Fibroblast of lung (primary cell): Measurements from ENCODE around the gene PCDHA1. TPM values are rescaled to one million over a fixed set of nuclear protein-coding genes. Genes with fewer than 3 reads are reported as not detected.

Experiments
- DNase-seq, 2 donors: peaks; one replicate each; pipeline versions ENCODE4 v3.0.0 to v3.0.0-alpha.2; 2010; ENCODE audit warnings: low read depth in 2 of 2
- H2AFZ ChIP-seq: 2 replicates; pipeline ENCODE4 v1.5.1; 2012; ENCODE audit warnings: low read length, control low read depth, inconsistent platforms
- H3K27ac ChIP-seq: 2 replicates; pipeline ENCODE4 v1.5.1; 2011; ENCODE audit warnings: low read length, control low read depth; ENCODE audit not compliant: insufficient read depth
- H3K27me3 ChIP-seq: 2 replicates; pipeline ENCODE4 v1.5.1; 2011; ENCODE audit warnings: mild to moderate bottlenecking, low read length; ENCODE audit not compliant: control insufficient read depth, insufficient read depth
- H3K36me3 ChIP-seq: 2 replicates; pipeline ENCODE4 v1.5.1; 2011; ENCODE audit warnings: low read length; ENCODE audit not compliant: control insufficient read depth, insufficient read depth
- H3K4me1 ChIP-seq: 2 replicates; pipeline ENCODE4 v1.5.1; 2011; ENCODE audit warnings: low read length; ENCODE audit not compliant: control insufficient read depth, insufficient read depth; ENCODE audit errors: extremely low read depth
- H3K4me2 ChIP-seq: 2 replicates; pipeline ENCODE4 v1.5.1; 2011; ENCODE audit warnings: low read length, control low read depth; ENCODE audit not compliant: insufficient read depth; ENCODE audit errors: extremely low read depth
- H3K4me3 ChIP-seq, 4 experiments: fragments of 200-600 bp in 1 of 4; sonication (generic) in 1 of 4; replicated peaks in 1 of 4; 2 replicates each; pipeline ENCODE4 v1.5.1; 2011 to 2016; ENCODE audit warnings: low read length in 4 of 4, low read depth in 3 of 4, mild to moderate bottlenecking in 3 of 4, control low read depth in 2 of 4, inconsistent platforms in 1 of 4, mixed read lengths in 1 of 4; ENCODE audit not compliant: insufficient read depth in 1 of 4; ENCODE audit errors: control extremely low read depth in 1 of 4
- H3K79me2 ChIP-seq: 2 replicates; pipeline ENCODE4 v1.5.1; 2012; ENCODE audit warnings: mild to moderate bottlenecking, low read length, inconsistent platforms; ENCODE audit not compliant: control insufficient read depth, insufficient read depth
- H3K9ac ChIP-seq: 2 replicates; pipeline ENCODE4 v1.5.1; 2011; ENCODE audit warnings: mild to moderate bottlenecking, low read length, control low read depth; ENCODE audit not compliant: insufficient read depth
- H3K9me3 ChIP-seq: 2 replicates; pipeline ENCODE4 v1.5.1; 2012; ENCODE audit warnings: low read depth, low read length; ENCODE audit not compliant: control insufficient read depth, insufficient read depth
- H4K20me1 ChIP-seq: 2 replicates; pipeline ENCODE4 v1.5.1; 2011; ENCODE audit warnings: low read length; ENCODE audit not compliant: control insufficient read depth, insufficient read depth; ENCODE audit errors: extremely low read depth
- CTCF ChIP-seq, 2 donors: IDR thresholded peaks in 1 of 2; conservative IDR thresholded peaks in 1 of 2; 1 replicate in 1 of 2; 2 replicates in 1 of 2; pipeline ENCODE4 v1.5.1; 2011 to 2012; ENCODE audit warnings: low read length in 2 of 2, control low read depth in 1 of 2, inconsistent platforms in 1 of 2, low read depth in 1 of 2, mild to moderate bottlenecking in 1 of 2
- EZH2 ChIP-seq: IDR thresholded peaks from 2 replicates; pipeline ENCODE4 v1.5.1; 2012; ENCODE audit warnings: low read length, control low read depth, mild to moderate bottlenecking; ENCODE audit errors: missing control alignments
- polyA plus RNA-seq, 2 donors: library from polyadenylated mRNA; depleted of rRNA in 1 of 2; stranded (reverse) in 1 of 2; unstranded in 1 of 2; fragments of >200 nt; gene quantifications; 2 replicates each; pipeline ENCODE4 v1.2.1, GENCODE V29; 2011 to 2012; ENCODE audit warnings: missing spikeins in 1 of 2
- total RNA-seq: library from RNA; depleted of rRNA; stranded (reverse); fragments of >200 nt; gene quantifications from 2 replicates; pipeline ENCODE4 v1.2.1, GENCODE V29; 2014

The PCDHA1 gene
- total and polyA plus RNA-seq, 2 donors (not counting 1 experiment from before 2014, with no cell fraction given) = under 0.01 to 0.12 TPM

GRCh38 chr5:140982083-140982716 lies 196.3 kb downstream of the PCDHA1 start:
- Histone ChIP-seq H3K27ac (no peak overlapping the region), H3K9ac (no peak overlapping the region), H3K9me3 (no peaks in the 10 kb centered on the region), H3K36me3 (no peaks in the 10 kb centered on the region), H3K4me1 (no peaks in the 10 kb centered on the region), H2AFZ (no peak overlapping the region), H3K4me2 (no peak overlapping the region), H3K4me3 (no peak overlapping the region), H4K20me1 (no peaks in the 10 kb centered on the region), H3K27me3 (no peaks in the 10 kb centered on the region), H3K79me2 (no peaks in the 10 kb centered on the region)
- TF ChIP-seq CTCF (conservative IDR thresholded peaks at IDR 0.05 in 1 of 2, IDR thresholded peaks at IDR 0.05 in 1 of 2; ENCODE audit: low read depth in 1 of 2, low read length in 2 of 2) (no peak), EZH2 (no peak)
- DNase-seq = no peak

GRCh38 chr5:140986117-140986521 lies 200.2 kb downstream of the PCDHA1 start:
- Histone ChIP-seq H3K9ac (no peak overlapping the region), H4K20me1 (no peaks in the 10 kb centered on the region), H3K9me3 (no peaks in the 10 kb centered on the region), H3K36me3 (no peaks in the 10 kb centered on the region), H3K79me2 (no peaks in the 10 kb centered on the region), H3K4me2 (no peak overlapping the region), H2AFZ (no peak overlapping the region), H3K27ac (no peak overlapping the region), H3K27me3 (no peaks in the 10 kb centered on the region), H3K4me1 (no peaks in the 10 kb centered on the region), H3K4me3 (no peak overlapping the region)
- no peak for TF ChIP-seq EZH2
- DNase-seq = no peak

- H3K9ac ChIP-seq = no peak overlapping the region
- TF ChIP-seq CTCF (conservative IDR thresholded peaks at IDR 0.05 in 1 of 2, IDR thresholded peaks at IDR 0.05 in 1 of 2; ENCODE audit: low read depth in 1 of 2, low read length in 2 of 2) = no peak
- no peaks in the 10 kb centered on the region for H3K79me2 ChIP-seq
- no peaks in the 10 kb centered on the region for H3K4me1 ChIP-seq
- no peak overlapping the region for H3K27ac ChIP-seq
- no peak for DNase-seq
- H3K9me3 ChIP-seq = no peaks in the 10 kb centered on the region
- no peak overlapping the region for H2AFZ ChIP-seq
- H4K20me1 ChIP-seq = no peaks in the 10 kb centered on the region
- H3K36me3 ChIP-seq = no peaks in the 10 kb centered on the region
- H3K27me3 ChIP-seq = no peaks in the 10 kb centered on the region
- H3K4me3 ChIP-seq = no peak overlapping the region
- no peak overlapping the region for H3K4me2 ChIP-seq
Measured at GRCh38 chr5:140988100-140988499, 202.2 kb downstream of the PCDHA1 start.
